ENCODE measurements around the gene UBXN11.

GRCh38 chr1:26291433-26291832, 15.0 kb downstream of the UBXN11 start:
- TF ChIP-seq CTCF (IDR thresholded peaks at IDR 0.05; ENCODE audit: insufficient read depth, low read depth, low read length): no peak
- TF ChIP-seq EZH2 (IDR thresholded peaks at IDR 0.05; ENCODE audit: insufficient read depth, low read length): no peak

Data from astrocyte (in vitro differentiated cells and primary cell).